GM12878 (cell line): Measurements from ENCODE around the gene SP2.

ENCODE experiments used
- CHD2 ChIP-seq: IDR thresholded peaks from 2 replicates; pipeline ENCODE4 v1.6.1; 2011; ENCODE audit warnings: low read depth, low read length, improper control_type of control experiment, borderline replicate concordance
- DPF2 ChIP-seq: fragments of 450-650 bp; IDR thresholded peaks from 2 replicates; pipeline ENCODE4 v1.6.1; 2017; ENCODE audit warnings: mild to moderate bottlenecking
- ETV6 ChIP-seq, 2 experiments: fragments of 450-650 bp in 1 of 2; IDR thresholded peaks in 1 of 2; conservative IDR thresholded peaks in 1 of 2; 2 replicates each; pipeline ENCODE4 v1.6.1; 2014; ENCODE audit warnings: antibody characterized with exemption in 1 of 2, borderline replicate concordance in 1 of 2, low read depth in 1 of 2, mild to moderate bottlenecking in 1 of 2, moderate library complexity in 1 of 2
- MYC ChIP-seq: IDR thresholded peaks from 2 replicates; pipeline ENCODE4 v1.6.1; 2011; ENCODE audit warnings: mild to moderate bottlenecking, low read length, moderate library complexity, inconsistent platforms; ENCODE audit not compliant: insufficient read depth, insufficient replicate concordance, insufficient read length, severe bottlenecking
- NFIC ChIP-seq: IDR thresholded peaks from 2 replicates; pipeline ENCODE4 v1.6.1; 2012; ENCODE audit warnings: low read depth, mild to moderate bottlenecking, inconsistent platforms, low read length, moderate library complexity
- NFYB ChIP-seq: IDR thresholded peaks from 2 replicates; pipeline ENCODE4 v1.6.1; 2011; ENCODE audit warnings: low read depth, mild to moderate bottlenecking, low read length, improper control_type of control experiment, moderate library complexity; ENCODE audit not compliant: insufficient read depth
- POLR2A ChIP-seq: IDR thresholded peaks from 2 replicates; pipeline ENCODE4 v1.6.1; 2011; ENCODE audit warnings: low read depth, mild to moderate bottlenecking, low read length
- POLR2AphosphoS5 ChIP-seq: IDR thresholded peaks from 2 replicates; pipeline ENCODE4 v1.6.1; 2011; ENCODE audit warnings: mild to moderate bottlenecking, low read length, inconsistent platforms
- SUZ12 ChIP-seq: fragments of 200-600 bp; sonication (generic); IDR thresholded peaks from one replicate; pipeline ENCODE4 v1.6.1; 2018; ENCODE audit warnings: antibody characterized with exemption, mild to moderate bottlenecking; ENCODE audit not compliant: unreplicated experiment
- TF ChIP-seq, protein P1 (sequence below): IDR thresholded peaks from 2 replicates; pipeline ENCODE4 v1.6.1; 2012; ENCODE audit warnings: mild to moderate bottlenecking, low read depth, low read length
- TF ChIP-seq, protein P2 (sequence below): IDR thresholded peaks from 2 replicates; pipeline ENCODE4 v1.6.1; 2012; ENCODE audit warnings: low read length, inconsistent platforms
- TF ChIP-seq, protein P3 (sequence below), 3 experiments: IDR thresholded peaks in 2 of 3; conservative IDR thresholded peaks in 1 of 3; 2 replicates each; pipeline ENCODE4 v1.5.1; 2011; ENCODE audit warnings: low read depth in 3 of 3, low read length in 3 of 3, mild to moderate bottlenecking in 3 of 3, control low read depth in 2 of 3, moderate library complexity in 2 of 3, inconsistent platforms in 1 of 3, mixed read lengths in 1 of 3; ENCODE audit not compliant: control insufficient read depth in 2 of 3, insufficient read depth in 1 of 3; ENCODE audit errors: extremely low read depth in 1 of 3
- TF ChIP-seq, protein P4 (sequence below): IDR thresholded peaks from 2 replicates; pipeline ENCODE4 v1.6.1; 2012; ENCODE audit warnings: low read depth, low read length, improper control_type of control experiment

DNA sequence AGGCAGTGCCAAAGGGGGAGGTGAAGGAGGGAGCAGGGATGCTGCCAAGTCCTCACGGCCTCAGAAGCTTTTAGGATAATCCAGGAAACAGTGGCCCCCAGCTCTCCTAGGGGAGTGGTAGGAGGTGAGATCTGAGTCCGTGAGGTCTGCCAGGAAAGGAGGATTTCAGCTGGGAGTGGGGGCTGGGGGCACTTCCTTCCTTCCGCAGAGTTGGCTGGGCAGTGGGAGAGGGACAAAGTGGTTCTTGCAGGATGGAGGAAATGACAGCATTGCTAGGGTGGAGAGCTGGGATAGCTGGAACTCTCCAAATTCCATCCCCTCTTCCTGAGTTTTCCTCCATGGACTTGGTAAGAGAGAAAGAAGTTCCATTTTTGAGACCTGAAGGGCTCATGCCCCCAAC, 40.3 kb upstream of the SP2 start:
- no peak for TF ChIP-seq NFIC
- TF ChIP-seq, protein P1, sequence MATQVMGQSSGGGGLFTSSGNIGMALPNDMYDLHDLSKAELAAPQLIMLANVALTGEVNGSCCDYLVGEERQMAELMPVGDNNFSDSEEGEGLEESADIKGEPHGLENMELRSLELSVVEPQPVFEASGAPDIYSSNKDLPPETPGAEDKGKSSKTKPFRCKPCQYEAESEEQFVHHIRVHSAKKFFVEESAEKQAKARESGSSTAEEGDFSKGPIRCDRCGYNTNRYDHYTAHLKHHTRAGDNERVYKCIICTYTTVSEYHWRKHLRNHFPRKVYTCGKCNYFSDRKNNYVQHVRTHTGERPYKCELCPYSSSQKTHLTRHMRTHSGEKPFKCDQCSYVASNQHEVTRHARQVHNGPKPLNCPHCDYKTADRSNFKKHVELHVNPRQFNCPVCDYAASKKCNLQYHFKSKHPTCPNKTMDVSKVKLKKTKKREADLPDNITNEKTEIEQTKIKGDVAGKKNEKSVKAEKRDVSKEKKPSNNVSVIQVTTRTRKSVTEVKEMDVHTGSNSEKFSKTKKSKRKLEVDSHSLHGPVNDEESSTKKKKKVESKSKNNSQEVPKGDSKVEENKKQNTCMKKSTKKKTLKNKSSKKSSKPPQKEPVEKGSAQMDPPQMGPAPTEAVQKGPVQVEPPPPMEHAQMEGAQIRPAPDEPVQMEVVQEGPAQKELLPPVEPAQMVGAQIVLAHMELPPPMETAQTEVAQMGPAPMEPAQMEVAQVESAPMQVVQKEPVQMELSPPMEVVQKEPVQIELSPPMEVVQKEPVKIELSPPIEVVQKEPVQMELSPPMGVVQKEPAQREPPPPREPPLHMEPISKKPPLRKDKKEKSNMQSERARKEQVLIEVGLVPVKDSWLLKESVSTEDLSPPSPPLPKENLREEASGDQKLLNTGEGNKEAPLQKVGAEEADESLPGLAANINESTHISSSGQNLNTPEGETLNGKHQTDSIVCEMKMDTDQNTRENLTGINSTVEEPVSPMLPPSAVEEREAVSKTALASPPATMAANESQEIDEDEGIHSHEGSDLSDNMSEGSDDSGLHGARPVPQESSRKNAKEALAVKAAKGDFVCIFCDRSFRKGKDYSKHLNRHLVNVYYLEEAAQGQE, result no peak
- no peak for TF ChIP-seq NFYB
- TF ChIP-seq POLR2AphosphoS5, result no peak
- TF ChIP-seq MYC, result no peak
- TF ChIP-seq, protein P2, sequence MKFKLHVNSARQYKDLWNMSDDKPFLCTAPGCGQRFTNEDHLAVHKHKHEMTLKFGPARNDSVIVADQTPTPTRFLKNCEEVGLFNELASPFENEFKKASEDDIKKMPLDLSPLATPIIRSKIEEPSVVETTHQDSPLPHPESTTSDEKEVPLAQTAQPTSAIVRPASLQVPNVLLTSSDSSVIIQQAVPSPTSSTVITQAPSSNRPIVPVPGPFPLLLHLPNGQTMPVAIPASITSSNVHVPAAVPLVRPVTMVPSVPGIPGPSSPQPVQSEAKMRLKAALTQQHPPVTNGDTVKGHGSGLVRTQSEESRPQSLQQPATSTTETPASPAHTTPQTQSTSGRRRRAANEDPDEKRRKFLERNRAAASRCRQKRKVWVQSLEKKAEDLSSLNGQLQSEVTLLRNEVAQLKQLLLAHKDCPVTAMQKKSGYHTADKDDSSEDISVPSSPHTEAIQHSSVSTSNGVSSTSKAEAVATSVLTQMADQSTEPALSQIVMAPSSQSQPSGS, result no peak
- TF ChIP-seq DPF2, result no peak
- TF ChIP-seq ETV6 (conservative IDR thresholded peaks at IDR 0.05 in 1 of 2, IDR thresholded peaks at IDR 0.05 in 1 of 2; ENCODE audit: borderline replicate concordance in 1 of 2, low read depth in 1 of 2), result no peak
- TF ChIP-seq, protein P3, sequence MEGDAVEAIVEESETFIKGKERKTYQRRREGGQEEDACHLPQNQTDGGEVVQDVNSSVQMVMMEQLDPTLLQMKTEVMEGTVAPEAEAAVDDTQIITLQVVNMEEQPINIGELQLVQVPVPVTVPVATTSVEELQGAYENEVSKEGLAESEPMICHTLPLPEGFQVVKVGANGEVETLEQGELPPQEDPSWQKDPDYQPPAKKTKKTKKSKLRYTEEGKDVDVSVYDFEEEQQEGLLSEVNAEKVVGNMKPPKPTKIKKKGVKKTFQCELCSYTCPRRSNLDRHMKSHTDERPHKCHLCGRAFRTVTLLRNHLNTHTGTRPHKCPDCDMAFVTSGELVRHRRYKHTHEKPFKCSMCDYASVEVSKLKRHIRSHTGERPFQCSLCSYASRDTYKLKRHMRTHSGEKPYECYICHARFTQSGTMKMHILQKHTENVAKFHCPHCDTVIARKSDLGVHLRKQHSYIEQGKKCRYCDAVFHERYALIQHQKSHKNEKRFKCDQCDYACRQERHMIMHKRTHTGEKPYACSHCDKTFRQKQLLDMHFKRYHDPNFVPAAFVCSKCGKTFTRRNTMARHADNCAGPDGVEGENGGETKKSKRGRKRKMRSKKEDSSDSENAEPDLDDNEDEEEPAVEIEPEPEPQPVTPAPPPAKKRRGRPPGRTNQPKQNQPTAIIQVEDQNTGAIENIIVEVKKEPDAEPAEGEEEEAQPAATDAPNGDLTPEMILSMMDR (IDR thresholded peaks at IDR 0.05 in 2 of 3, conservative IDR thresholded peaks at IDR 0.05 in 1 of 3; ENCODE audit: control insufficient read depth in 2 of 3, extremely low read depth in 1 of 3, insufficient read depth in 1 of 3, low read depth in 3 of 3, low read length in 3 of 3), result no peak
- TF ChIP-seq SUZ12, result no peak
- no peak for TF ChIP-seq CHD2
- TF ChIP-seq, protein P4, sequence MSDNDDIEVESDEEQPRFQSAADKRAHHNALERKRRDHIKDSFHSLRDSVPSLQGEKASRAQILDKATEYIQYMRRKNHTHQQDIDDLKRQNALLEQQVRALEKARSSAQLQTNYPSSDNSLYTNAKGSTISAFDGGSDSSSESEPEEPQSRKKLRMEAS, result no peak
- no peak for TF ChIP-seq POLR2A
